LNCaP clone FGC (cell line): Measurements from ENCODE around the gene HES6.

Experiments
- DNase-seq: peaks from one replicate; pipeline ENCODE4 v3.0.0-alpha.2; 2011; ENCODE audit warnings: low read depth
- H3K4me3 ChIP-seq: 2 replicates; pipeline ENCODE4 v1.5.1; 2011; ENCODE audit warnings: mild to moderate bottlenecking, low read depth, low read length, control low read depth
- TF ChIP-seq, protein P1 (sequence below): IDR thresholded peaks from 2 replicates; pipeline ENCODE4 v1.5.1; 2012; ENCODE audit warnings: mild to moderate bottlenecking; ENCODE audit not compliant: control insufficient read depth, insufficient read depth; ENCODE audit errors: extremely low read depth

HES6 gene

DNA sequence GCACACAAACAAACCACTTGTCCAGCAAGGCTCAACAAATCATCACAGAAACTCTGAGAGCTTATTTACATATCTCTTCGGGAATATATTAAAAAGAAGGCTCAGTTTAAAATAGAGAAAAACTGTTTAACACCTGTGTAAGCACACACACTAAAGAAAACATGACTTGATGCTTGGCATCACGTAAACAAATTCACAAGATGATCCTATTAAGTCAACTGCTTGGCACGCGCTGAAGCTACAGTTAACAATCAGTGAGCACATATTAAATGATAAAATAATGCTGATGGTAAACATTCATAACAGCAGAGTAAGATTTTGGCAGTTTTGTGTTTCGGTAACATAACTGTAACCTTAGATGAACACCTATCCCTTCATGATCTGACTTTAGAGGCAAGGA, 4.3 kb upstream of the HES6 start:
- TF ChIP-seq, protein P1, sequence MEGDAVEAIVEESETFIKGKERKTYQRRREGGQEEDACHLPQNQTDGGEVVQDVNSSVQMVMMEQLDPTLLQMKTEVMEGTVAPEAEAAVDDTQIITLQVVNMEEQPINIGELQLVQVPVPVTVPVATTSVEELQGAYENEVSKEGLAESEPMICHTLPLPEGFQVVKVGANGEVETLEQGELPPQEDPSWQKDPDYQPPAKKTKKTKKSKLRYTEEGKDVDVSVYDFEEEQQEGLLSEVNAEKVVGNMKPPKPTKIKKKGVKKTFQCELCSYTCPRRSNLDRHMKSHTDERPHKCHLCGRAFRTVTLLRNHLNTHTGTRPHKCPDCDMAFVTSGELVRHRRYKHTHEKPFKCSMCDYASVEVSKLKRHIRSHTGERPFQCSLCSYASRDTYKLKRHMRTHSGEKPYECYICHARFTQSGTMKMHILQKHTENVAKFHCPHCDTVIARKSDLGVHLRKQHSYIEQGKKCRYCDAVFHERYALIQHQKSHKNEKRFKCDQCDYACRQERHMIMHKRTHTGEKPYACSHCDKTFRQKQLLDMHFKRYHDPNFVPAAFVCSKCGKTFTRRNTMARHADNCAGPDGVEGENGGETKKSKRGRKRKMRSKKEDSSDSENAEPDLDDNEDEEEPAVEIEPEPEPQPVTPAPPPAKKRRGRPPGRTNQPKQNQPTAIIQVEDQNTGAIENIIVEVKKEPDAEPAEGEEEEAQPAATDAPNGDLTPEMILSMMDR, result no peak
- no peak overlapping the region for H3K4me3 ChIP-seq
- peak; percentile 98 for DNase-seq

GRCh38 chr2:238243496-238244076, 3.7 kb upstream of the HES6 start:
- TF ChIP-seq, protein P1, result peak; percentile 31; the same call in 1 of the 2 replicates
- DNase-seq, result no peak
- H3K4me3 ChIP-seq, result no peak overlapping the region

DNA sequence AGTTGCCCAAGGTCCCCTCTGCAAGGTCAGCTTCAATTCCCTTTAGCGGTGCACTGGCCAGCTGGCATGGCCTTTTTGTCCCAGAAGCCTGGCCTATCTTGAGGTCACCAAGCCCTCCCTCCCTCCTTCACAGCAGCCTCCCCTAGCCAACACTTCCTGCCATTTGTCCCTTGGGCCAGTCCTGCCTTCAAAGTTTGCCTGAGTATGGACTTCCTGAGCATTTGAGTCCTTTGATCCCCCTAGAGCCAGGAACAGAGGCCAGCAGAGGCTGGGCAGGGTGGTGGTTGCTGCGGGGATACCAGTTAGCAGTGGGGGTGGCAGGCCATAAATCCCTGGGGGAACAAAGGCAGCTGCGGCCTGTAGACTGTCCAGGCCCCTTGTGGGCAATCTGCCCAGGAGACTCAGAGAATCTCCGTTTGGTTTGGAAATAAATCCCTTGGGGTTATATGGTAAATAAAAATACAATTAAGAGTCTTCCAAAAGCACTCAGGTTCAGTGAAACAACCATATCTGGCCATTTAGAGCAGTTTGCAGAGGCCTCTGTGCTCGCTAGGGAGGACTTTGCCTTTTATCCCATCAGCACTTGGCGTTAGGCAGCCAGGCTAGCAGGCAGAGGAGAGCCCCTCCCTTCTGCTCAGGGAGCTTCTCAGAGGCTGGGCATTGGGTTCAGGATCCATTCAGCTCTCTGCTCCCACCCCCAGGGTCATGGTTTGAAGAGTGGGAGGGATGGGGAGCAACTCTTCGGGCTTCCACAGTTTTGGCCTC, 3.1 kb upstream of the HES6 start:
- TF ChIP-seq, protein P1, result no peak

GRCh38 chr2:238241970-238242369, 2.1 kb upstream of the HES6 start:
- no peak overlapping the region for H3K4me3 ChIP-seq
- DNase-seq, result no peak
- TF ChIP-seq, protein P1, result no peak

More for the DNA sequence above, 3.1 kb upstream of the HES6 start:
- H3K4me3 ChIP-seq, result no peak overlapping the region
- no peak for DNase-seq

GRCh38 chr2:238240757-238241711, 1.2 kb upstream of the HES6 start:
- TF ChIP-seq, protein P1, result no peak
- DNase-seq, result no peak
- no peak overlapping the region for H3K4me3 ChIP-seq

GRCh38 chr2:238239543-238239862, 335 bp downstream of the HES6 start:
- TF ChIP-seq, protein P1, result no peak
- no peak for DNase-seq
- peak overlapping the region; percentile 66 for H3K4me3 ChIP-seq
